ENCODE results near the gene BIN2.

Gene BIN2

DNA sequence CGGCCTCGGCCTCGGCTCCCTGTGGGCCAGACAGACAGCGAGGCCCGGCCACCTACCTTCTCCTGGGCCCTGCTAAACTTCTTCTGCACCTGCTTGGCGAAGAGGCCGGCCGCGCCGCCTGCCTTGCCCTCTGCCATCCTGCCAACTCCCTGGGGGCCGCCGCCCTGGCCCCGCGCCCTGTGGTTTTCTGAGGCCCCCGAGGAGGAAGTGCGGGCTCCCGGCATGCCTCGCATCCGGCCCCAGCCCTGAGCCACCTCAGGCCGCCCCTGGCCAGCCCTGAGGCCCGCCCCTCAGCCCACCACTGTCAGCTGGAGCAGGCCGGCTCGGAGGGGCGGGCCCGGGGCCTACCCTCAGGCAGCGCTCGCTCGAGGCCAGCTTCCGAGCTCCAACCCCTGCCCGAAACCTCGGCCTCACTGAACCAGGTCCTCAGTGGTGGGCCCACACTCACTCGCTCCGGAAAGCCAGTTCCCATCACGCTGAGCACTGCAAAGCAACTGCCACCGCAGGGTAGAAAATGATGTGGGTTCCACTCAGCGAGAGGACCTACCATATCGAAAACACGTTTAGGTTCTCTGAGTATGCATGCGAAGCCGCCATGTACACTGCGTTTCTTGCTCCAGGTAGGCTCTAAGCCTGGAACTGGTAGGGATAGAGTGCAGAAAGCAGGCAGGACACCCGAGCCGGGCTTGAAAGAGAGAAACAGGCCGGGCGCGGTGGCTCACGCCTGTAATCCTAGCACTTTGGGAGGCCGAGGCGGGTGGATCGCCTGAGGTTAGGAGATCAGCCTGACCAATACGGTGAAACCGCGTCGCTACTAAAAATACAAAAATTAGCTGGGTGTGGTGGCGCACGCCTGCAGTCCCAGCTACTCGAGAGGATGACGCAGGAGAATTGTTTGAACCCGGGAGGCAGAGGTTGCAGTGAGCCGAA is at the start of gene BIN2:
Gene BIN2, minus strand, starts transcription at position 209 of the 930 bp plus-strand sequence. Its CDS starts 72 bp downstream, at position 137.
- TF ChIP-seq, protein P1, sequence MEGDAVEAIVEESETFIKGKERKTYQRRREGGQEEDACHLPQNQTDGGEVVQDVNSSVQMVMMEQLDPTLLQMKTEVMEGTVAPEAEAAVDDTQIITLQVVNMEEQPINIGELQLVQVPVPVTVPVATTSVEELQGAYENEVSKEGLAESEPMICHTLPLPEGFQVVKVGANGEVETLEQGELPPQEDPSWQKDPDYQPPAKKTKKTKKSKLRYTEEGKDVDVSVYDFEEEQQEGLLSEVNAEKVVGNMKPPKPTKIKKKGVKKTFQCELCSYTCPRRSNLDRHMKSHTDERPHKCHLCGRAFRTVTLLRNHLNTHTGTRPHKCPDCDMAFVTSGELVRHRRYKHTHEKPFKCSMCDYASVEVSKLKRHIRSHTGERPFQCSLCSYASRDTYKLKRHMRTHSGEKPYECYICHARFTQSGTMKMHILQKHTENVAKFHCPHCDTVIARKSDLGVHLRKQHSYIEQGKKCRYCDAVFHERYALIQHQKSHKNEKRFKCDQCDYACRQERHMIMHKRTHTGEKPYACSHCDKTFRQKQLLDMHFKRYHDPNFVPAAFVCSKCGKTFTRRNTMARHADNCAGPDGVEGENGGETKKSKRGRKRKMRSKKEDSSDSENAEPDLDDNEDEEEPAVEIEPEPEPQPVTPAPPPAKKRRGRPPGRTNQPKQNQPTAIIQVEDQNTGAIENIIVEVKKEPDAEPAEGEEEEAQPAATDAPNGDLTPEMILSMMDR (IDR thresholded peaks at IDR 0.05; ENCODE audit: borderline replicate concordance, insufficient read depth, low read depth, low read length), result no peak
- peak within 1 kb of the TSS; percentile 94 for H3K4me3 ChIP-seq (ENCODE audit: low read depth, low read length)

DNA sequence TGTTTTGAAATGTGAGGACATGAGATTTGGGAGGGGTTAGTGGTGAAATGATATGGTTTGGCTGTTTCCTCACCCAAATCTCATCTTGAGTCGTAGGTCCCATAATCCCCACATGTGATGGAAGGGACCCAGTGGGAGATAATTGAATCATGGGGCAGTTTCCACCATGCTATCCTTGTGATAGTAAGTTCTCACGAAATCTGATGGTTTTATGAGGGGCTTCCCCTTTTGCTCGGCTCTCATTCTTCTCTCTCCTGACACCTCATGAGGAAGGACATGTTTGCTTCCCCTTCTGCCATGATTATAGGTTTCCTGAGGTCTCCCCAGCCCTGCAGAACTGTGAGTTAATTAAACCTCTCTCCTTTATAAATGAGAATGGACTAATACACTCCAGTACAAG is 49.2 kb upstream of the BIN2 start:
- no peak overlapping the region for H3K4me3 ChIP-seq (ENCODE audit: low read depth, low read length)
- TF ChIP-seq, protein P1 (IDR thresholded peaks at IDR 0.05; ENCODE audit: borderline replicate concordance, insufficient read depth, low read depth, low read length), result no peak

DNA sequence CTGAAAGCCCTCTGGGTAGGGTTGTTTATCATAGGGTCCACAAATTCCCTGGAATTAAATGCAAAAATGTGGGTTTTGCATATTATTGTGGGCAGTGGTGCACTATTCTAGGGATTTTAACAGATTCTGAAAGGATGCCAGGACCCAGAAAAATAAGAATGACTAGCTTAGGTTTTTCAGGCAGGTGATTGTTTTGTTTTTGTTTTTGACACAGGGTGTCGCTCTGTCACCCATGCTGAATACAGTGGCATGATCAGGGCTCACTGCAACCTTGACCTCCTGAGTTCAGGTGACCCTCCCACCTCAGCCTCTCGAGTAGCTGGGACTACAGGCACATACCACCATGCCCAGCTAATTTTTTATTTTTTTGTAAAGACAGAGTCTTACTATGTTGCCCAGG is 48.0 kb upstream of the BIN2 start:
- TF ChIP-seq, protein P1 (IDR thresholded peaks at IDR 0.05; ENCODE audit: borderline replicate concordance, insufficient read depth, low read depth, low read length), result no peak
- H3K4me3 ChIP-seq (ENCODE audit: low read depth, low read length), result no peak overlapping the region

DNA sequence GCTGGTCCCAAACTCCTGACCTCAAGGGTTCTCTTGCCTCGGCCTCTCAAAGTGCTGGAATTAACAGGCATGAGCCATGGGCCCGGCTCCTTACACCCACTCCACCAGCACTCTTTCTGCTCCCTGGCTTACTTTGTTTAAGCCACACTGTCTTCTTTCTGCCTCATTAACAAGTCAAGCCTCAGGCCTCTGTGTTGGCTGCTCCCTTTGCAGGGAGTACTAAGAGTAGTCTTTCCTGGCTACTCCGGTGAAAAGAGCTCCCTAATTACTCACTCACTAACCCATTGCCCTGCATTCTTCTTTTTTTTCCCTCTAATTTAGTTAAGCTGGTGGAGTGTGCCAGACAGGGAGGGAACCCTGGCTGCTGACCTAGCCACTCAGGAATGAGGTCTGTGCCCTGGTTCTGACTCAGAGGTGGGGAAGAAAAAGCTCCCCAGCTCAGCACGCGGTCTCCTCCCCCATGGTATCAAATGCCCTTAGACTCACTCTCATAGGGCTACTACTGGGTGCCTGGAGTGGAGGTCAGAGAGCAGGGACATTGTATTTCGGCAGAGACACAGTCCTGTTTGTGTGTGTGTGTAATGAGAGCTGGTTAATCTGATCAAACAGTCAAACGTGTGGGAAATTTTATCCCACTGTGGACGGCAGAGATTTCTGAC is 47.5 kb upstream of the BIN2 start:
- TF ChIP-seq, protein P1 (IDR thresholded peaks at IDR 0.05; ENCODE audit: borderline replicate concordance, insufficient read depth, low read depth, low read length), result no peak
- H3K4me3 ChIP-seq (ENCODE audit: low read depth, low read length), result no peak overlapping the region

DNA sequence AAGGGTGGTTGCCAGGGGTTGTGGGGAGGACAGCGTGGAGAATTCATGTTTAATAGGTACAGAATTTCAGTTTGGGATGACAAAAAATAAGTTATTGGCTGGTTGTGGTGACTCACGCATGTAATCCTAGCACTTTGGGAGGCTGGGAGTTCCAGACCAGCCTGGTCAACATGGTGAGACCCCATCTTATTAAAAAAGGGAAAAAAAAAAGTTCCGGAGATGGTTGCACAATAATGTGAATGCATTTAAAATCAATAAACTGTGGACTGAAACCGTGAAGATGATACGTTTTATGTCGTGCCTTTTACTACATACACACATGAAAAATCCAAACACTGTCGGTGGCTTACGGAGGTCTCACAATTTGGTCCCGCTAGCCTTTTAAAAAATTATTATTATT is 46.7 kb upstream of the BIN2 start:
- TF ChIP-seq, protein P1 (IDR thresholded peaks at IDR 0.05; ENCODE audit: borderline replicate concordance, insufficient read depth, low read depth, low read length), result no peak
- no peak overlapping the region for H3K4me3 ChIP-seq (ENCODE audit: low read depth, low read length)

DNA sequence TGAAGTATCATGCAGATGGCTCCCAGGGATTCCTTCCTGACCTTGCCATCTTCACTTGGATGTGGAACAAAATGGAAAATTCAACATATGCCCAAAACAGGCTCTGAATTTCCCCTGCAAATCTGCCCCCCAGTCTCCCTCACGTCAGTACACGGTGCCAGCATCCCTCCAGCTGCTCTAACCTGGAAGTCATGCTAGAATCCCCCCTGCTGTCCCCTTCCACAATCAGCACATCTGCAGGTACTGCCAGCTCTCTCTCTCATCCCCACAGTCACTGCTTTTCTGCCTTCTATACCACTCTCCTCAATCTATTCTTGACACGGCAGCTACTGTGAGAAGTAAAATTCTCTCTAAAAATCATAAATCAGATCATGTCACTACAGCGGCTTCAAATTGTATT is 45.6 kb upstream of the BIN2 start:
- TF ChIP-seq, protein P1 (IDR thresholded peaks at IDR 0.05; ENCODE audit: borderline replicate concordance, insufficient read depth, low read depth, low read length), result no peak
- no peak overlapping the region for H3K4me3 ChIP-seq (ENCODE audit: low read depth, low read length)
